Measurements from ENCODE around the gene CD44. TPM values are rescaled to one million over a fixed set of nuclear protein-coding genes. Genes with fewer than 3 reads are reported as not detected.

The CD44 gene
- total RNA-seq, 1 experiment from 2014 or later = 200 TPM

GRCh38 chr11:35112056-35112845, 26.7 kb upstream of the CD44 start:
- no peak for DNase-seq (ENCODE audit: low read depth)

GRCh38 chr11:35112846-35113105, 26.2 kb upstream of the CD44 start:
- DNase-seq (ENCODE audit: low read depth) = no peak

DNA sequence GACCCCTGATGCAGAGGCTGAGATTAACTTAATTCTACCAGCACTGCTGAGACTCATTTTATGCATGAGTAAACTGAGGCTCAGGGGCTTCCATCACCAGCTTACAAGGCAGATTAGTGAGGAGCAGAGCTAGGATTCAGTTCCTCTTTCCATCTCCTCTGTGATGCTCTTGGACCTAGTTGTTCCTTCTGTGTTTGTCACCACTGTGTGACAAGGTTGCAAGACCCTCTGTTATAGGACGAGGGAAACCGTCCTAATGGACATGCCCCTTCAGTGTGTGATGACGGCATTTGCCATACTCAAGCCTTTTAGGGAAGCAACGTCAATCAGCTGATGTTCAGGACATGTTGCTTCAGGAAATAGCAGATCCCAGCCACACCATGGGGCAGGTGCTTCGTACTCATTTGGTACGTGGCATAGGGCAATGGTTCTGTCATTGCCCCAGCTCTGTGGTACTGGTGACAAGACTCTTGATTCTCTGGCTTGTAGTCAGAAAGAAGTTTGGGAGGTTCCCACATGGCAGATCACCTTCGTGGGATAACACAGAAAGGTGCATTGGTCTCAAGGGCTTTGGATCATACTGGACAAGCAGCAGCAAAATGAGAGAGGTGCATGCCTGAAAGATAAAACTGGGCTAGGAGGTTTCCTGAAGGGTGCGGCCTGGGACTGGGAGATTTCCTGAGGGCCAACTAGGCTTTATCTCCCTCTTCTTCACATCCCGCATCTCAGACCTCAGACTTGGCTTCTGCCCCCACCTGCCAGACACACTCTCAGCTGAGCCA, 23.9 kb upstream of the CD44 start:
- no peak for DNase-seq (ENCODE audit: low read depth)

GRCh38 chr11:35115688-35116030, 23.3 kb upstream of the CD44 start:
- no peak for DNase-seq (ENCODE audit: low read depth)

GRCh38 chr11:35116245-35116644, 22.7 kb upstream of the CD44 start:
- peak; percentile 80 for DNase-seq (ENCODE audit: low read depth)

GRCh38 chr11:35116762-35117640, 22.0 kb upstream of the CD44 start:
- peak; percentile 42 for DNase-seq (ENCODE audit: low read depth)

GRCh38 chr11:35118906-35119305, 20.1 kb upstream of the CD44 start:
- DNase-seq (ENCODE audit: low read depth) = no peak

- DNase-seq (ENCODE audit: low read depth) = no peak
Observed at GRCh38 chr11:35121326-35121865, 17.6 kb upstream of the CD44 start.

DNA sequence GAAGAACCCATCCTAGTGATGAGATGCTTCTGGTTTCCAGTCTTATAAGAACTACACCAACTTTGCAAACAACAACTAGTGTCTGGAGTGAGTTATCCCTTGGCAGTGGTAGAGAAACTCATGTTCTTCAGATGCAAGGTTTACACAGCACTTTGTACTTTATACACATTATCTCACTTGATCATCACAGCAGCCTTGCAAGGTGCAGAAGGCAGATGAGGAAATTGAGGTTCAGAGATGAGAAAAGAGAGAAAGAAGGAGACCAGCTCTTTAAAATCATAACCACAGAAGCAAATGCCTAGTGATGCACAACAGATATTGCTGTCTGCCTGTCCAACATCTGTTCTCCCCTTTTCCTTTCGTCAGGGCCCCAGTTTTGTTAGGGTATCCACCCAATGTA, 16.7 kb upstream of the CD44 start:
- DNase-seq (ENCODE audit: low read depth) = no peak

DNA sequence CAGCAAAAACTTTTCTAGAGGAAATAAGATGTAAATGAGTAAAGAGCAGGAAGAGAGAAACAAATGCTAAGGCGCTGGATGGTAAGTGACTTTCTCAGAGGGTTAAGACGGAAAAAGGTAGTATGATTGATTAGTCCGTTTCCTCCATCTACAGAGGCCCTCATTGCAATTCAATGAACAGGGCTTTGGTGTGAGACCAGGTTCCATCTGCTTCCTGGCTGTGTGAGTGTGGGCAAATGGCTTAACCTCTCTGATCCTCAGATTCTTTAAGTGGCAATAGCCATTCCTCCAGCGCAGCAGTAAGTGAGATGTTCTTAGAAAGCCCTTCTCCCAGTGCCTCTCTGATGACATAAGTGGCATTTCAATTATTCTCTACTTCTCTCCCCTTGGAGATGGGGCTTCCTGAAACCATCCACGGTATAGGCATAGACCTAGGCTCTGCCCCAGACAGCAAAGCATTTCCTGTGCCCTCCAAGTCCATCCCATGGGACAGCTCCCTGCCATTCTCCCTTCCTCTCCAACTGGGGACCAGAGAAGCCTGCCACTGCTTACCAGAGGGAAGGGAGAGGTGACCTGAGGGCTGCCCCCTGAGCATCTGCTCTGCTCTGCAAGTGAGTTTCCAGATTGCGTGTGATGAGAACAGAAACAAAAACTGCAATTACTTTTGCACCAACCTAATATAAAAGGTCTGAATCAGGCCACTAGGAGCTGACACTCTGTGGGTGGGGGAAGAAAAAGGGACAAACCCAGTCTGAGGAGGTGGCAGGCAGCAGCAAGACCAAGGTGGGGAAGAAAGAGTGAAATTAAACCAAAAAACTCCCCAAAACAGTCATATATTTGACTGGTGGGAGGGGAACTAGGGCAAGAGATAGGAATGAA, 12.7 kb upstream of the CD44 start:
- DNase-seq (ENCODE audit: low read depth) = no peak

- no peak for DNase-seq (ENCODE audit: low read depth)
Observed at GRCh38 chr11:35126879-35127581, 11.9 kb upstream of the CD44 start.

- no peak for DNase-seq (ENCODE audit: low read depth)
Observed at GRCh38 chr11:35127619-35128018, 11.4 kb upstream of the CD44 start.

GRCh38 chr11:35131094-35131493, 7.9 kb upstream of the CD44 start:
- no peak for DNase-seq (ENCODE audit: low read depth)

- DNase-seq (ENCODE audit: low read depth) = no peak
Observed at GRCh38 chr11:35131886-35132285, 7.1 kb upstream of the CD44 start.

GRCh38 chr11:35133656-35134055, 5.3 kb upstream of the CD44 start:
- DNase-seq (ENCODE audit: low read depth) = no peak

- no peak for DNase-seq (ENCODE audit: low read depth)
Observed at GRCh38 chr11:35134403-35135148, 4.4 kb upstream of the CD44 start.

- DNase-seq (ENCODE audit: low read depth) = peak; percentile 74
Observed at GRCh38 chr11:35135222-35135621, 3.7 kb upstream of the CD44 start.

DNA sequence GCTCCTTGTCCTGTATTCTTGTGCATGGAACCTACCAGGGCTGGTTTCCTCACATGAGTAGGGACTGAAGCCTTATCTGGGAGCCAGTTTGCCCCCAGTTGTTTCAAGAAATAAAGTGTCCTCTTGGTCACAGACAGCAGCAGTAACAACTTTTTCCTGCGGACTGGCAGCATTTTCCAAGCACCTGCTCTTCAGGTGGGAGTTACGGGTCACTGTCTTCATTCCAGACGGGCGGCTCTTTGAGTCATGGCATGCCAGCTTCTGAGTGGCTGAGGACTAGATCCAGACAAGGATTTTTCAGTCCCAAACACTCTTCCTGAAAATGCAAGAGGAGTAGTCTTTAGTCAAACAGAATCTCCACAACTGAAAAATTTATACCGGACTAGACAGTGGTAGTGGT, 2.7 kb upstream of the CD44 start:
- DNase-seq (ENCODE audit: low read depth) = no peak

- no peak for DNase-seq (ENCODE audit: low read depth)
Observed at GRCh38 chr11:35138058-35138457, 913 bp upstream of the CD44 start.

DNA sequence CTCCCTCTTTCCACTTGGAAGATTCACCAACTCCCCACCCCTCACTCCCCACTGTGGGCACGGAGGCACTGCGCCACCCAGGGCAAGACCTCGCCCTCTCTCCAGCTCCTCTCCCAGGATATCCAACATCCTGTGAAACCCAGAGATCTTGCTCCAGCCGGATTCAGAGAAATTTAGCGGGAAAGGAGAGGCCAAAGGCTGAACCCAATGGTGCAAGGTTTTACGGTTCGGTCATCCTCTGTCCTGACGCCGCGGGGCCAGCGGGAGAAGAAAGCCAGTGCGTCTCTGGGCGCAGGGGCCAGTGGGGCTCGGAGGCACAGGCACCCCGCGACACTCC, 397 bp upstream of the CD44 start:
- DNase-seq (ENCODE audit: low read depth) = no peak

Measured in Daoy (cell line).